ENCODE results near the gene GZF1. TPM values are rescaled to one million over a fixed set of nuclear protein-coding genes. Genes with fewer than 3 reads are reported as not detected.

The GZF1 gene
- total RNA-seq (2021; fragmentation: NEBNext Ultra II Directional; extraction: Animal tissue kit (Norgen Biotek cat#: 25700)): 10 to 100 TPM; 10.5 to 15.9 (median 13.6) TPM
- long read RNA-seq, full-length matches to known transcripts: 2 of 7 reads
- long read RNA-seq, partial matches to known transcripts: 1 of 7 reads
- long read RNA-seq, other reads (novel, unspliced or antisense): 4 of 7 reads

- no peaks in the 10 kb centered on the region for H3K9me3 Mint-ChIP-seq
- peak within 1 kb of the TSS; percentile 97 for H3K4me3 Mint-ChIP-seq
- peaks cover 29% of the 10 kb centered on the region for H3K36me3 Mint-ChIP-seq (ENCODE audit: low read depth)
- peaks cover 58% of the 10 kb centered on the region for H3K4me1 Mint-ChIP-seq (ENCODE audit: low read depth)
- H3K27ac Mint-ChIP-seq: peak within 1 kb of the TSS; percentile 98
- peak; percentile 39; the same call in 1 of the 2 replicates for TF ChIP-seq CTCF (IDR thresholded peaks at IDR 0.05)
- H3K27me3 Mint-ChIP-seq (ENCODE audit: insufficient read depth): peaks cover 13% of the 10 kb centered on the region
- peak; percentile 97 for DNase-seq
Observed at GRCh38 chr20:23361476-23362391, at the start of gene GZF1. TSS of gene GZF1 (plus strand) at chr20:23362182. CDS start at chr20:23364384, 2,202 bp downstream.

- Mint-ChIP-seq H3K4me1 (ENCODE audit: low read depth) (no peaks in the 10 kb centered on the region), H3K4me3 (no peak overlapping the region), H3K27me3 (ENCODE audit: insufficient read depth) (peaks cover 17% of the 10 kb centered on the region), H3K36me3 (ENCODE audit: low read depth) (no peaks in the 10 kb centered on the region), H3K9me3 (no peaks in the 10 kb centered on the region), H3K27ac (no peak overlapping the region)
- no peak for DNase-seq
- no peak for TF ChIP-seq CTCF (IDR thresholded peaks at IDR 0.05)
Observed at GRCh38 chr20:23313271-23313670, 48.7 kb upstream of the GZF1 start.

GRCh38 chr20:23314699-23315098 is 47.3 kb upstream of the GZF1 start:
- Mint-ChIP-seq H3K4me3 (no peak overlapping the region), H3K36me3 (ENCODE audit: low read depth) (no peaks in the 10 kb centered on the region), H3K9me3 (no peaks in the 10 kb centered on the region), H3K27me3 (ENCODE audit: insufficient read depth) (peaks cover 15% of the 10 kb centered on the region), H3K27ac (no peak overlapping the region), H3K4me1 (ENCODE audit: low read depth) (no peaks in the 10 kb centered on the region)
- no peak for DNase-seq
- no peak for TF ChIP-seq CTCF (IDR thresholded peaks at IDR 0.05)

GRCh38 chr20:23315099-23315498 is 46.9 kb upstream of the GZF1 start:
- Mint-ChIP-seq H3K4me3 (no peak overlapping the region), H3K27ac (no peak overlapping the region), H3K27me3 (ENCODE audit: insufficient read depth) (peaks cover 15% of the 10 kb centered on the region), H3K9me3 (no peaks in the 10 kb centered on the region), H3K4me1 (ENCODE audit: low read depth) (no peaks in the 10 kb centered on the region), H3K36me3 (ENCODE audit: low read depth) (no peaks in the 10 kb centered on the region)
- TF ChIP-seq CTCF (IDR thresholded peaks at IDR 0.05): no peak
- DNase-seq: no peak

DNA sequence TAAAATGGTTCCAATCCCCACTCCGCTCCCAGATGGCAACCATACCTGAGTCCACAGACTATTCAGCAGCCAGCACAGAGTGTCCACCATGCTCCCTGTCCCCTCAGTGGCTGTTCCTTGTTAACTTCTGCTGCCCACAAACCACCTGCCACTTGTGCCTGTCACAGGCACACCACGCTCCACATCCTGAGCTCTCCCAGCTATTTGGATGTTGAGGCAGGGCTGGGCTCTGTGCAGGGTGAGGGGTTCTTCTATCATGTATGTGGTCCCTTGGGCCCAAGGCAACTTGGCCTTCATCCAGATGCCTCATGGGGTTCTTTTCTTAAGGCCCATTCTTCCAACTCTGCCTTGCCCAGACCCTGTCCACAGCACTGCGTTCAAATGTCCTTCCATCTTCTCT is 45.4 kb upstream of the GZF1 start:
- no peaks in the 10 kb centered on the region for H3K9me3 Mint-ChIP-seq
- no peak overlapping the region for H3K27ac Mint-ChIP-seq
- no peaks in the 10 kb centered on the region for H3K36me3 Mint-ChIP-seq (ENCODE audit: low read depth)
- no peak for DNase-seq
- no peaks in the 10 kb centered on the region for H3K4me1 Mint-ChIP-seq (ENCODE audit: low read depth)
- no peak for TF ChIP-seq CTCF (IDR thresholded peaks at IDR 0.05)
- peaks cover 18% of the 10 kb centered on the region for H3K27me3 Mint-ChIP-seq (ENCODE audit: insufficient read depth)
- H3K4me3 Mint-ChIP-seq: no peak overlapping the region
